NB4 (cell line): ENCODE results near the gene CTTNBP2.

Experiments
- CTCF ChIP-seq: IDR thresholded peaks from one replicate; pipeline ENCODE4 v1.5.1; 2012; ENCODE audit warnings: low read depth, low read length
- POLR2A ChIP-seq: IDR thresholded peaks from 2 replicates; pipeline ENCODE4 v1.6.1; 2011; ENCODE audit warnings: mild to moderate bottlenecking; ENCODE audit not compliant: insufficient read length; ENCODE audit errors: extremely low read depth

DNA sequence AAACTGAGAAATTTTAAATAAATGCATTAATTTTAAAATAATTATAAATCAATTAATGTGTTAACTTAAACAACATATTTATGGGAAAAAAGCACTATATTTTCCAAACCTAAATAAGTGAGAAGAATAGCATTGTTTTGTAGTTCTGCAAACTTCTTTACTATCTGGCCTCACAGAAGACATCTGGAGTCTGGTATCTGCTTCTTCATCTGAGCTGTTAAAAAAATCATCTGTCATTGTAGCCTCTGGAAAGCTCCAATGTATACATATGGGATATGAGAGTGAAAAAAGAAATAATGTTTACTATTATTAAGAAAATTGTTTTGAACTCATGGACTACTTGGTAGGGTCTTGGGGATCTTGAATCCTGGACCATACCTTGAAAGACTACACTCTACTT lies 32.2 kb downstream of the CTTNBP2 start:
- TF ChIP-seq CTCF (no peak), POLR2A (no peak)
